ENCODE measurements around the gene NHERF2.

The NHERF2 gene

GRCh38 chr16:2061526-2061925, 34.8 kb downstream of the NHERF2 start:
- peaks cover 17% of the 10 kb centered on the region for H3K4me1 Mint-ChIP-seq
- TF ChIP-seq CTCF (IDR thresholded peaks at IDR 0.05) = no peak
- no peak overlapping the region for H3K27ac Mint-ChIP-seq
- peaks cover 17% of the 10 kb centered on the region for H3K36me3 Mint-ChIP-seq (ENCODE audit: low read depth)
- peaks cover 3% of the 10 kb centered on the region for H3K27me3 Mint-ChIP-seq (ENCODE audit: low read depth, poor library complexity)
- DNase-seq = no peak
- H3K9me3 Mint-ChIP-seq = no peaks in the 10 kb centered on the region
- H3K4me3 Mint-ChIP-seq = no peak overlapping the region

DNA sequence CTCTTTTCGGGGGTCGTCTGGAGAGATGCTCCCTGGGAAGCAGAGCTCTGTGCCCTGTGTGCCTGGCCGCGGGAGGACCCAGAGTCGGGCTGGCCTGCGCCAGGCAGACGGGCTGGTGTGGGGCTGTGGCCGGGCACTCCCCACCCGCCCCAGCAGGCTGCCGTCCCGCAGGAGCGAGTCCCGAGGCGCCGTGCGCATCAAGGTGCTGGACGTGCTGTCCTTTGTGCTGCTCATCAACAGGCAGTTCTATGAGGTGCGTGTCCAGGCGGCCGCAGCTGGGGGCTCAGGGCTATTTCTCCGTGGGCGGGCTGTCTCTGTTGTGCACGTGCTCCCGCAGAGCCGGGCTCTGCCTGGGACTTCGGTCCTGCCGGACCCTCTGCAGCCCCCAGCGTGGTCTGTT, 36.1 kb downstream of the NHERF2 start:
- H3K27ac Mint-ChIP-seq = no peak overlapping the region
- H3K4me3 Mint-ChIP-seq = no peak overlapping the region
- peaks cover 3% of the 10 kb centered on the region for H3K27me3 Mint-ChIP-seq (ENCODE audit: low read depth, poor library complexity)
- no peak for TF ChIP-seq CTCF (IDR thresholded peaks at IDR 0.05)
- H3K4me1 Mint-ChIP-seq = peaks cover 12% of the 10 kb centered on the region
- no peaks in the 10 kb centered on the region for H3K9me3 Mint-ChIP-seq
- H3K36me3 Mint-ChIP-seq (ENCODE audit: low read depth) = peaks cover 26% of the 10 kb centered on the region
- no peak for DNase-seq

DNA sequence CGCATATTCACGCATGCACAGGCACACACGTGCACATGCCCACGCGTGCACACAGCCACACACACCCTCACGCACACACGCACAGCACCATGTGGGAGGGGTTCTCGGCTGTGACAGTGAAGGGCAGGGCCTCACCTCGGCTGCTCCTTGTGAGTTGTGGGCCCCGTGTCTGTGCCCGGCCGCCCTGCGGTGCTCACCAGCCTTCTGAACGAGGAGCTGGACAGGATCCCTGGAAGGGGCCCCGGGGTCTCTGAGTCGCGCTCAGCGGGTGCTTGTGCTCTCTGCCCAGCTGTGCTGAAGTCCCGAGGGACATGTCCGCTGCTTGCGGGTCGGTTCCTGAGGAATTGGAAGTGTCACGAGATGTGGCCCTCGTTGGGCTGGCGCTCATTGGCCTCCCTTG, 37.2 kb downstream of the NHERF2 start:
- peaks cover 36% of the 10 kb centered on the region for H3K36me3 Mint-ChIP-seq (ENCODE audit: low read depth)
- no peaks in the 10 kb centered on the region for H3K9me3 Mint-ChIP-seq
- H3K27ac Mint-ChIP-seq = no peak overlapping the region
- peaks cover 1% of the 10 kb centered on the region for H3K4me1 Mint-ChIP-seq
- peaks cover 3% of the 10 kb centered on the region for H3K27me3 Mint-ChIP-seq (ENCODE audit: low read depth, poor library complexity)
- no peak for TF ChIP-seq CTCF (IDR thresholded peaks at IDR 0.05)
- H3K4me3 Mint-ChIP-seq = no peak overlapping the region
- no peak for DNase-seq

- Mint-ChIP-seq H3K4me1 (no peaks in the 10 kb centered on the region), H3K9me3 (no peaks in the 10 kb centered on the region), H3K4me3 (no peak overlapping the region), H3K36me3 (ENCODE audit: low read depth) (peaks cover 39% of the 10 kb centered on the region), H3K27me3 (ENCODE audit: low read depth, poor library complexity) (peaks cover 3% of the 10 kb centered on the region), H3K27ac (no peak overlapping the region)
- no peak for DNase-seq
- no peak for TF ChIP-seq CTCF (IDR thresholded peaks at IDR 0.05)
Measured at GRCh38 chr16:2064368-2064945, 37.8 kb downstream of the NHERF2 start.

GRCh38 chr16:2066139-2066538, 39.4 kb downstream of the NHERF2 start:
- H3K27me3 Mint-ChIP-seq (ENCODE audit: low read depth, poor library complexity) = peaks cover 3% of the 10 kb centered on the region
- peaks cover 45% of the 10 kb centered on the region for H3K36me3 Mint-ChIP-seq (ENCODE audit: low read depth)
- no peaks in the 10 kb centered on the region for H3K4me1 Mint-ChIP-seq
- no peak for DNase-seq
- no peaks in the 10 kb centered on the region for H3K9me3 Mint-ChIP-seq
- H3K27ac Mint-ChIP-seq = no peak overlapping the region
- no peak overlapping the region for H3K4me3 Mint-ChIP-seq
- no peak for TF ChIP-seq CTCF (IDR thresholded peaks at IDR 0.05)
